Suppressor macrophage treated with lipopolysaccharide for 4 hours (primary cell): ENCODE results near the gene PLEKHA5.
A peak's percentile ranks its signal among the peaks of the same experiment; 100 is the strongest.

Experiments used
- DNase-seq: peaks from one replicate; pipeline ENCODE4 v3.0.0-alpha.2; 2020

Gene PLEKHA5

DNA sequence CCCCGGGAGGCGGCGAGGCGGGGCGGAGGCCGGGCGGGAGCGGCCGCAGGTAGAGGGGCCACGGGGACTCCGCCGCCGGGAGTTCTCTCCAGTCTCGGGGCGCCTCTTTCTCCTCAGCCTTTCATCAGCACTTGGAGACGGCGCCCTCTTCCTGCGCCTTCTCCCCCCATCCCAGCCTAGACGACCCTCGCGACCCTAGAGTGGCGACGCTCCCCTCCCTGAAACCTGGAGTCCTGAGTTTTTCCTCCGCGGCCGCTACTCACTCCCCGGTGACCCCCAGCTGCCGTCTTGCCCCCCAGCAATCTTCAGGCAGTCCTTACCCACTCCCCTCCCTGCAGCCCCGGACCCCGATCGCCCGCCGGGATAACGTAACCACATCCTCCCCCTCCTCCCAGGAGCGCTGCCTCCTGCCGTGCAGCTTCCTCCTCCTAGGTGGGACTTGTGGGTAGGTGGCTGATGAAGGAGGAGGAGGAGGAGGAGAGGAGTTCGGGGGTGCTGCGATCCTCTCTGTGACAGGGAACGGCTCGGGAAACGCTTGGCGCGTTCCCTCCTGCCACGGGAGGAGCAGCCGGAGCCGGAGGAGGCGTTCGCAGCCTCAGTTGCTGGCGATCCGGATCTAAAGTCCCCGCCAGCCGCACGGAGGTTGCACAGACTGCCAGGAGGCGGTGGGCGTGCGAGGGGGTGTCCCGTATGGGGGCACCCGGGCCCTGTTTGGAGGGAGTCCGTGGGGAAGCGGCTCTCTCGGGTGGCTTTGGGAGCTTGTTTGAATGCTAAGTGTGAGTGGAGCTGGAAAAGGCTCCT lies 891 bp downstream of the PLEKHA5 start:
- peak; percentile 22 for DNase-seq

GRCh38 chr12:19131025-19131444 lies 1.5 kb downstream of the PLEKHA5 start:
- DNase-seq, result peak; percentile 9

DNA sequence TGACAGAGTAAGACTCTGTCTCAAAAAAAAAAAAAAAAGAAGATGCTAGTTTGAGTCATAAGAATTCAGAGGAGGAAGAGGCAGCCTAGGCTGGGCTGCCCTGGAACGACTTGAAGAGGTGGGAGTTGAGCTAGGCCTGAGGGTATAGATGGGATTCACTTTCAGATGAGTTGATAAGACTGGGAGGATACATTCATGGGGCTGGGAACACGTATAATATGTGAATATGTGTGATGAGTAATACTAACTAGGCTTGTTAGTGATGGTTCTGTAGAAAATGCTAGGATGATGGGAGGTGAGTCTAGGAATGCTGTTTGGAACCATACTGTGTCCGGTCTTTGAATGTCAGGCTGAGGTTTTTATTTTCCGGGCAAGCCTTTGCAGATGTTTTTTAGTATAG lies 9.0 kb downstream of the PLEKHA5 start:
- DNase-seq, result no peak

- no peak for DNase-seq
Measured at GRCh38 chr12:19138956-19139355, 9.4 kb downstream of the PLEKHA5 start.

GRCh38 chr12:19139615-19140194 lies 10.2 kb downstream of the PLEKHA5 start:
- DNase-seq, result no peak

- DNase-seq, result no peak
Measured at GRCh38 chr12:19140381-19141236, 11.1 kb downstream of the PLEKHA5 start.

GRCh38 chr12:19142499-19142898 lies 13.0 kb downstream of the PLEKHA5 start:
- no peak for DNase-seq

GRCh38 chr12:19144287-19144686 lies 14.8 kb downstream of the PLEKHA5 start:
- no peak for DNase-seq

DNA sequence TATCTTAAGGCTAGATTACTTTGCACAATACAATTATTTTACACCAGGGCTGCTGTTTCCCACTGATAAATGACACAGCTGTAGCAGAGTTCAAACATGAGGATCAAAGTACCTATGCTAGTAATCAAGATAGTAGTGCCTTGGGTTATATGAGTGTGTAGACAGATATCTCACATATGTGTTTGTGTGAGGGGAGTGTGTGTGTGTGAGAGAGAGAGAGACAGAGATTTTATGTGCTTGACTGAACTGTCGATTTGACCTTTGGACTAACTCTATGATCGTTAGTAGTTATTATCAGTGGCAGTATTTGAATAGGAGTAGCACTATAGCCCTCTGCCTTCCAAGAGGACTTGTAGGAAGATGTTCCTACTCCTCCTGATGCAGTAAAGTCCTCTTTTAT lies 15.5 kb downstream of the PLEKHA5 start:
- DNase-seq, result no peak

DNA sequence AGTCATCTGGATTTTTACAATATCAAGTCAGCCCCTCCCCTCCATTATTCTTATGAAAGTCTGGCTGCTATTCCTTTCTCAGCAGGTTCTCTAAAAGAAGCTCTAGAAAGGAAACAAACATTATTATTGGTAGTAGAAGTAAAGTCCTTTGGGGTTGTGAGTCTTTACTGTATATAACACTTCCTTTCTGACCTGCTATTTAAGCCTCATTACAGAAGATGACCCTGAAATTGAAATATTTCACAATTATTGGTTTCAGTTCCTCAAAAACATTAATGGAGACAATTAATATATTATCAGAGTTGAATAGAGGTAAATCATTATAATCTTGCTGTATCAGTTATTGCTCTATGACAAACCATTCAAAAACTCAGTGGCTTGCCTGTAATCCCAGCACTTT lies 19.3 kb downstream of the PLEKHA5 start:
- peak; percentile 20 for DNase-seq

- DNase-seq, result no peak
Measured at GRCh38 chr12:19150273-19150900, 20.9 kb downstream of the PLEKHA5 start.

DNA sequence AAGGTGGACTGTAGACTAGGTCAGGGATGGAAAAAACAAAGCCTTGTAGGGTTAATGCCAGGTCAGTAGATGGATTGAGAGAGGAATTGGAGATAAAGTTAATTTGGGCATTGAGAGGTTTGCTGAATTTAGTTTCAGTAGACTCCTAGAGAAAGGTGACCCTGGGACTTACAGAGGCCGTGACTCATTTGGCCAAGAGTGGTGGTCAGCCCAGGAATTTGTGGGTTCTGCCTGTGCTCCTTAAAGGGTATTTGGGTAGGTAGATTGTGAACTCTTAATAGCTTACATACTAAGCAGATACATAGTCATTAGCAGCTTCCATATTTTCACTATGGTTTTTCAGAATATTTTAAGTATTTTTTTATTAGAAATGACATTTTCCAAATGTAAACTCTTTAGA lies 21.8 kb downstream of the PLEKHA5 start:
- DNase-seq, result no peak

DNA sequence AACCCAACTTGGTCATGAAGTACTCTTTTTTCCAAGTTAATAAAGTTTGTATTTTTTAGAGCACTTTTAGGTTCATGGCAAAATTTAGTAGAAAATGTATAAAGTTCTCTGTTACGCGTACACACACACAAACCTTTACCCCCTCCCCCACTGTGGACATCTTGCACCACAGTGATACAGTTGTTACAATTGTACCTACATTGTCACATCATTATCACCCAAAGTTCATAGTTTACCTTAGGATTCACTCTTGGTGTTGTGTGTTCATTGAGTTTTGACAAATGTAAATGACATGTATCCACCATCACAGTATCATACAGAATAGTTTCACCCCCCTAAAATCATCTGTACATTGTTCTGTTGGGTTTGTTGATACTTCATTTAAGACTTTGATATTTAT lies 23.9 kb downstream of the PLEKHA5 start:
- DNase-seq, result no peak

- DNase-seq, result no peak
Measured at GRCh38 chr12:19154686-19155085, 25.2 kb downstream of the PLEKHA5 start.

GRCh38 chr12:19155981-19156734 lies 26.6 kb downstream of the PLEKHA5 start:
- no peak for DNase-seq

DNA sequence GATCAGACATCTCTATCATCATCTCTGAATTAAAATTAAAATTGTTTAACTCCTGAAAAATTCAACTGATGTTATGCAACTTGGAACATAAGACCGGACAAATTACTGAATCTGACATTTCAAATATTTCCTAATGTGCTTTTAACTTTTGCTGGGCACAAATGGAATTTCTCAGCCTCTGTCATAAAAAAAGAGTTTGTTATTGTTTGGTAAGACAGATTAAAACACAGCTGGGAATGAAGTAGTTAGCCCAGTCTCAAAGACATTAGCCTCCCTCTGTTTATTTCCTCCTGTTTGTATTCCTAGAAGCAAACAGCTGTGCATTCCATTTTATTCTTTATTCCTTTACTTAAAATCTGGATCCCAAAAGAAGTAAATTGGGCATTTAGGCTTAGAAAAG lies 29.4 kb downstream of the PLEKHA5 start:
- no peak for DNase-seq

GRCh38 chr12:19161216-19161615 lies 31.7 kb downstream of the PLEKHA5 start:
- no peak for DNase-seq

DNA sequence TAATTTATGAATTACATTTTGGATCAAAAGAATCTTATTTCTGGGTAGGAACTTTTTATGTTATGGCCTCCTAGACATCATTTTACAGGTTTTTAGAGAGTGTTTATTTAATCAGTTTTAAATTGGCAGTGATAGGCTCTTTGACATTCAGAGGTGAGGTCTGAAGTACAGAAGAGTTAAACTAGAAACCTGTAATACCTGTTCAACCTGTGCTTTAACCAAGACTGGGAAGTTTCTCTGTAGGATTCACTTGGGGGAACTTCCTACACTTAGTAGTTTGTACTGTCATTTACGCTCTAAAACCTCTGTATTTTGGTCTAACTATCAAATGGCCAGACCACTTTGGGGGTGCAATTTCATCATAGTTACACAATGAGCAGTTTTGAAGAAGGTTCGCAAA lies 35.9 kb downstream of the PLEKHA5 start:
- DNase-seq, result no peak

- DNase-seq, result no peak
Measured at GRCh38 chr12:19166387-19166786, 36.9 kb downstream of the PLEKHA5 start.

GRCh38 chr12:19166956-19167355 lies 37.4 kb downstream of the PLEKHA5 start:
- no peak for DNase-seq

- no peak for DNase-seq
Measured at GRCh38 chr12:19167708-19168107, 38.2 kb downstream of the PLEKHA5 start.

DNA sequence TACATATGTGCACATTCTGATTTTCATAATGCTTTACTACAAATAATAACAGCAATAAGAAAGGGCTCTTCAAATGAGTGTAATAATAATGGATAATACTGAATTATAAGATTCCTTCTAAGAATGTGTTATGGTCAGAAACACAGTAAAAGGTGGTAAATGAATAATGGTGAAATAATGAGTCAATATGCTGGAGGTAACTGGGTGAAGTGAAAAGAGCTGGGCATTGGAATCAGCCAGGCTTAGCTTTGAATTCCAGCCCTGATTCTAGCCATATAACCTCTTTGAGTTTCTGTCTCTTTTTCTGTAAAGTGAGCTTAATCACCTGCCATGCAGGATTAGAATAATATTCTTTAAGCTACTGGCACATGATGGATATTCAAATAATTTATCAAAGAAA lies 39.1 kb downstream of the PLEKHA5 start:
- DNase-seq, result no peak

DNA sequence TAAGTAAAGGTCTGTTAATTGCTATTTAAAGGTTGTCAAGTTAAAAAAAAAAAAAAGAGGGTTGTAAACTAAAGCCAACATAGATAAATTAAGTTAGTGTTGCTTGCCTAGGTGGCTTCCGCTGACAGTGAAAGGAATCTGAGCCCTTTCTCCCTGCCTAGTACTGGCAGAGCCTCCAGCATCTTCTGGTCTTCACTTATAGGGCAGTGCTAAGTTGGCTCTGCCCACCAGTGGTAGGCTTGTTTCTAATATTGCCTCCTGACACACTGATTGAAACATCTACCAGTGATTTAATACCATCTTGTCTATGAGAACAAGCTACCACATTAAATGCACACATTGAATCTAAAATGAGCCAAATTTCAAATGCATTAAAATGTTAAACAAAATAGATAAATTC lies 39.7 kb downstream of the PLEKHA5 start:
- no peak for DNase-seq
